ENCODE measurements around the gene XAGE1A. TPM values are rescaled to one million over a fixed set of nuclear protein-coding genes. Genes with fewer than 3 reads are reported as not detected.
"Not testable (repeated sequence)": the region's sequence is repeated elsewhere in the genome, so short reads cannot be mapped to it uniquely, and the experiment has no call there.

XAGE1A gene
- total and polyA plus RNA-seq, 8 donors, result not detected

DNA sequence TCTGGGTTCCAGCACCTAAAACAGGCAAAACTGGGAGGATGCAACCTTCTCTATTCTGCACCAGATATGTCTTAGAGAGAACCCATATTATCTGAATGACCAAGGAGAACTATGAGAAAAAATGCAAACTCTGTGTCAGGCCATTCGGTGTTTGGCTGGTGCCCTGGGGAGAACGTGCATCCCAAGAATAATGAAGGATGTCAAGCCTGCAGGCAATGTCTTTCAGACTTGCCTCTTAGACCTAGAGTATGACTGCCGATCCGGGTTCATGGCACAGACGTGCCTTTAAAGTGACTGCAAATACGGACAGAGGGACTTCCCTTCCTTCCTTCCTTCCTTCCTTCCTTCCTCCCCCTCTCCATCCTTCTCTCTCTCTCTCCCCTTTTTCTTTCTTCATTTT, 14.3 kb downstream of the XAGE1A start:
- Histone ChIP-seq H3K27me3 (peaks cover 0 to 13% (median 0%) of the 10 kb centered on the region in 3 donors), H3K4me3 (no peak overlapping the region), H3K4me1 (no peaks in the 10 kb centered on the region), H3K27ac (no peak overlapping the region), H3K36me3 (no peaks in the 10 kb centered on the region), H3K9me3 (no peaks in the 10 kb centered on the region)
- DNase-seq, result no peak
- WGBS, 5 donors, result 74 to 84% (median 80%) methylated on average over 6 of the region's 6 CpGs
- TF ChIP-seq EP300 (IDR thresholded peaks at IDR 0.05) (no peak), POLR2AphosphoS5 (IDR thresholded peaks at IDR 0.05) (no peak), POLR2A (IDR thresholded peaks at IDR 0.05) (no peak)
- TF ChIP-seq, protein P1, sequence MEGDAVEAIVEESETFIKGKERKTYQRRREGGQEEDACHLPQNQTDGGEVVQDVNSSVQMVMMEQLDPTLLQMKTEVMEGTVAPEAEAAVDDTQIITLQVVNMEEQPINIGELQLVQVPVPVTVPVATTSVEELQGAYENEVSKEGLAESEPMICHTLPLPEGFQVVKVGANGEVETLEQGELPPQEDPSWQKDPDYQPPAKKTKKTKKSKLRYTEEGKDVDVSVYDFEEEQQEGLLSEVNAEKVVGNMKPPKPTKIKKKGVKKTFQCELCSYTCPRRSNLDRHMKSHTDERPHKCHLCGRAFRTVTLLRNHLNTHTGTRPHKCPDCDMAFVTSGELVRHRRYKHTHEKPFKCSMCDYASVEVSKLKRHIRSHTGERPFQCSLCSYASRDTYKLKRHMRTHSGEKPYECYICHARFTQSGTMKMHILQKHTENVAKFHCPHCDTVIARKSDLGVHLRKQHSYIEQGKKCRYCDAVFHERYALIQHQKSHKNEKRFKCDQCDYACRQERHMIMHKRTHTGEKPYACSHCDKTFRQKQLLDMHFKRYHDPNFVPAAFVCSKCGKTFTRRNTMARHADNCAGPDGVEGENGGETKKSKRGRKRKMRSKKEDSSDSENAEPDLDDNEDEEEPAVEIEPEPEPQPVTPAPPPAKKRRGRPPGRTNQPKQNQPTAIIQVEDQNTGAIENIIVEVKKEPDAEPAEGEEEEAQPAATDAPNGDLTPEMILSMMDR (IDR thresholded peaks at IDR 0.05), result no peak
- intact Hi-C loops (cut with DNase I; ENCODE audit: low total_unique reads), result no loop called here

DNA sequence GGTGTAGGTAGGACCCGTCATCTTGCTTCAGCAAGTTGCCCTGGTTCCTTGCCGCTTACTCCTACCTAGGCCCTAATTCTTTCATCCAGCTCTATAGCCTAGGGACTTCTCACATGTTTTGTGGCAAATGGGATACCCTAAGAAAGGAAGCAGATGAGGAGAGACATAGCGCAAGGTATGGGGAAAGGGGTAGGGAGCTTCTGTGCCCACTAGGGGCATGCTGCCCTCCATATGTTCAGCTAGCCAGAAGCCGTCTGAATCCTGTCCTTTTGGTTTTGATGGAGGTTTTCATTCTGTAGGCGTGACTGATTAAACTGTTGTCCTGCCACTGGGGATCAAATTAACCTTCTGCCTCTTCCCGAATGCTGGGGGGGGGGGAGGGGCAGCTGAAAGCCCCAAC, 15.5 kb downstream of the XAGE1A start:
- peaks cover 0 to 11% (median 0%) of the 10 kb centered on the region in 3 donors for H3K27me3 ChIP-seq
- H3K36me3 ChIP-seq; H3K4me1 ChIP-seq; H3K27ac ChIP-seq; H3K9me3 ChIP-seq; DNase-seq; intact Hi-C loops (cut with DNase I; ENCODE audit: low total_unique reads); H3K4me3 ChIP-seq: not testable (repeated sequence)
- no CpG with 5 or more reads among the region's 6 CpGs for WGBS, 5 donors

DNA sequence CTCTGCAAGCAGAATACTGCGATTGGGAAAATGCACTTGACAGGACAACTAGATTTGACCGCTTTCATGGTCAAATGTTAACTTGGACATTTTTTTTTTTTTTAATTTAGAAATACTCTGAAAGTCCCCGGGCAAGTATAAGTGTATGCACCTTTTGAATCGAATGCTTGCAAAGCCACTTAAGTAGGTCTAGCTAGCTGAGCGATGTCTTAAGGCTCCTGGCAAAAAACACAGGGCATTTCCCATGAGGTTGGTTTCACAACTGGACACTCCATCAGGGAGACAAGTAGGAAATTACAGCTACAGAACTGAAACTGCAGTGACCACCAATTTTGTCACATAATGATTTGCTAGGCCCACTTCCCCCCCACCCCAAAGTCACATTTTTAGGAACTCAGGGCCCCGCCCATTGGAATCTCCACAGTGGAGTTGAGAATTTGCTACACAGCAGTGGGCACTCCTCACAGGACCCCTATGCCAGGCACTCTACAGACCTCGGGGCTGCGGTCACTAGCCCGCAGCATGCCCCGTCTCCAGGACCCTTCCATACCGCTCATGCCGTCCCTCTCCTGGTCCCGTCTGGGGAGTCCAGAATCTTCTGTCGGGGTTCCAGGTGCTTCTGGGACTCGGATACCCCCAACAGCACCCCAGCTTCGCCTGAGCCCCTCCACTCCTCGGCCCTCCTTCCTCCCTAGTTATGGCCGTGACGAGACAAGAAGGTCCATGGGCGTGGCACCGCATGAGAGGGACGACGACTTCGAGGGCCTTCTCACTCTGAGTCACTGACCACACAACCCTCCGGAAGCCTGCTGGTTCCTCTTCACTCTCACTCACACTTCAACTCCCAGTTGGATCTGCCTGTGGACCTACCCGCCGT, 20.7 kb downstream of the XAGE1A start:
- H3K36me3 ChIP-seq; H3K4me1 ChIP-seq; H3K4me3 ChIP-seq; H3K27ac ChIP-seq; intact Hi-C loops (cut with DNase I; ENCODE audit: low total_unique reads); H3K27me3 ChIP-seq; H3K9me3 ChIP-seq; DNase-seq: not testable (repeated sequence)
- no CpG with 5 or more reads among the region's 27 CpGs for WGBS, 5 donors

DNA sequence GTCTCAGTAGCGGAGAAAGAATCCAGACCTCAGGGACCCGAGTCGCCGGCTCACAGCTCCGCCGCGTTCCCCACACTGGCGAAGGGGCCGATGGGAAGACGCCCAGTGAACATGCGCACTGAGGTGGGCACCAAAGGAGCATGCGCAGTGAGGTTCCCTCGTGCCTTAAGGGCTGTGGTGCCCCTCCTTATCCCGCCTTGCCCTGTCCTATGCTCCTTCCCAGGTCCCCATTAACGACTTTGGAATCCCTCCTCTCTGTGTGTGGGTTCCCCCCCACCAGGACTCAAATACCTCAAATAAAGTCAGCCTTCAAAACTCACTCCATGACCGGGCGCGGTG, 21.3 kb downstream of the XAGE1A start, which contains the start of gene XAGE1B:
Gene XAGE1B, minus strand, starts transcription at position 77 of the 339 bp plus-strand sequence. CDS start 1,536 bp downstream, outside the sequence.
- H3K9me3 ChIP-seq; DNase-seq; H3K27ac ChIP-seq; intact Hi-C loops (cut with DNase I; ENCODE audit: low total_unique reads); H3K27me3 ChIP-seq; H3K36me3 ChIP-seq; H3K4me3 ChIP-seq; H3K4me1 ChIP-seq: not testable (repeated sequence)
- no CpG with 5 or more reads among the region's 18 CpGs for WGBS, 5 donors

DNA sequence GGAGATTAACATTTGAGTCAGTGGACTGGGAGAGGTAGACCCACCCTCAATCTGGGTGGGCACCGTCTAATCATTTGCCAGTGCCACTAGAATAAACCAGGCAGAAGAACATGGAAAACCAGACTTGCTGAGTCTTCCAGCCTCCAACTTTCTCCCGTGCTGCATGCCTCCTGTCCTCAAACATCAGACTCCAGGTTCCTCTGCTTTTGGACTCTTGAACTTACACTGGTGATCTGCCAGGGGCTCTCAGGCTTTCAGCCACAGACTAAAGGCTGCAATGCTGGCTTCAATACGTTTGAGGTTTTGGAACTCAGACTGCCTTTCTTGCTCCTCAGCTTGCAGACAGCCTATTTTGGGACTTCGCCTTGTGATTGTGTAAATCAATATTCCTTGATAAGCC, 45.4 kb downstream of the XAGE1A start:
- H3K36me3 ChIP-seq; H3K4me1 ChIP-seq; DNase-seq; H3K4me3 ChIP-seq; H3K27ac ChIP-seq; intact Hi-C loops (cut with DNase I; ENCODE audit: low total_unique reads); H3K9me3 ChIP-seq; H3K27me3 ChIP-seq: not testable (repeated sequence)
- 43 to 54% (median 51%) methylated on average over 4 of the region's 4 CpGs for WGBS, 5 donors

DNA sequence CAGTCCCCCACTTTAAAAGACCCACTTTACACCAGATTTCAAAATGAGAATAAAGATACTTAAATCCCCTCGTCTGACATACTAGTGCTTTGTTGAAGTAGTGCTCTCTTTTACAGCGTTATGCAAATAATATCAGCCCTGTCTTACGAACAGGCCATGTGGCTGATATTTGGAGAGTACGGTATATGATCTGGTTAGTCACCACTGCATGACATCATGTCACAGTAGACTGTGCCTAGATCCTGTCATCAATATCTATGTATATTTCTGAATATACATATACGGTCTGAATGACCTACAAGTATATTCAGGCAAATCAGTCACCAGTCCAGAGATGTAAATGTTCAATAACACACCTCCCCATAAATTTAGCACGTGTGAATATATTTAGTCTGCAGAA, 46.7 kb downstream of the XAGE1A start:
- peaks cover 0 to 6% (median 0%) of the 10 kb centered on the region in 4 donors for H3K9me3 ChIP-seq
- no peaks in the 10 kb centered on the region for H3K4me1 ChIP-seq
- no peak for TF ChIP-seq POLR2A (IDR thresholded peaks at IDR 0.05)
- TF ChIP-seq EP300 (IDR thresholded peaks at IDR 0.05), result no peak
- TF ChIP-seq, protein P1 (IDR thresholded peaks at IDR 0.05), result no peak
- no peak for TF ChIP-seq POLR2AphosphoS5 (IDR thresholded peaks at IDR 0.05)
- no peak overlapping the region for H3K27ac ChIP-seq
- no peaks in the 10 kb centered on the region for H3K36me3 ChIP-seq
- peaks cover 0 to 9% (median 0%) of the 10 kb centered on the region in 3 donors for H3K27me3 ChIP-seq
- DNase-seq, result no peak
- H3K4me3 ChIP-seq, result no peak overlapping the region
- WGBS, 5 donors, result 58 to 70% (median 65%) methylated on average over 6 of the region's 6 CpGs
- intact Hi-C loops (cut with DNase I; ENCODE audit: low total_unique reads), result no loop called here

All from stomach (tissue), 9 donors.